Measurements from ENCODE around the gene ZNF620. TPM values are rescaled to one million over a fixed set of nuclear protein-coding genes. Genes with fewer than 3 reads are reported as not detected.

Gene ZNF620
- total RNA-seq, 1 donor = 1.1 TPM

GRCh38 chr3:40518067-40518466, 12.2 kb downstream of the ZNF620 start:
- no peak for DNase-seq (ENCODE audit: insufficient read length, low spot score, missing footprints)
- H3K4me2 ChIP-seq (ENCODE audit: insufficient read depth, low read length) = no peak overlapping the region
- H3K79me2 ChIP-seq (ENCODE audit: insufficient read depth, low read length) = no peaks in the 10 kb centered on the region
- H3K9me3 ChIP-seq (ENCODE audit: low read depth, low read length) = no peaks in the 10 kb centered on the region
- no peak for TF ChIP-seq CTCF (IDR thresholded peaks at IDR 0.05; ENCODE audit: extremely low read depth, low read depth, low read length)
- no peak overlapping the region for H2AFZ ChIP-seq (ENCODE audit: low read length)
- H3K4me3 ChIP-seq (ENCODE audit: insufficient read depth, low read length) = no peak overlapping the region
- H3K36me3 ChIP-seq (ENCODE audit: insufficient read depth, low read length) = no peaks in the 10 kb centered on the region
- H3K4me1 ChIP-seq (ENCODE audit: insufficient read depth, low read length) = no peaks in the 10 kb centered on the region
- no peaks in the 10 kb centered on the region for H4K20me1 ChIP-seq (ENCODE audit: insufficient read depth, low read length)
- H3K27me3 ChIP-seq (ENCODE audit: insufficient read depth, low read length) = no peaks in the 10 kb centered on the region
- H3K27ac ChIP-seq (ENCODE audit: low read depth, low read length) = no peak overlapping the region

GRCh38 chr3:40518848-40519247, 13.0 kb downstream of the ZNF620 start:
- Histone ChIP-seq H3K27ac (ENCODE audit: low read depth, low read length) (no peak overlapping the region), H3K36me3 (ENCODE audit: insufficient read depth, low read length) (no peaks in the 10 kb centered on the region)
- no peak for TF ChIP-seq CTCF (IDR thresholded peaks at IDR 0.05; ENCODE audit: extremely low read depth, low read depth, low read length)

GRCh38 chr3:40521254-40521653, 15.4 kb downstream of the ZNF620 start:
- H3K79me2 ChIP-seq (ENCODE audit: insufficient read depth, low read length) = peaks cover 12% of the 10 kb centered on the region
- H3K27me3 ChIP-seq (ENCODE audit: insufficient read depth, low read length) = no peaks in the 10 kb centered on the region

More at GRCh38 chr3:40518848-40519247, 13.0 kb downstream of the ZNF620 start:
- H3K4me1 ChIP-seq (ENCODE audit: insufficient read depth, low read length) = no peaks in the 10 kb centered on the region
- DNase-seq (ENCODE audit: insufficient read length, low spot score, missing footprints) = no peak
- no peak overlapping the region for H3K4me3 ChIP-seq (ENCODE audit: insufficient read depth, low read length)
- H3K4me2 ChIP-seq (ENCODE audit: insufficient read depth, low read length) = no peak overlapping the region
- no peak overlapping the region for H2AFZ ChIP-seq (ENCODE audit: low read length)
- H3K27me3 ChIP-seq (ENCODE audit: insufficient read depth, low read length) = no peaks in the 10 kb centered on the region
- no peaks in the 10 kb centered on the region for H3K9me3 ChIP-seq (ENCODE audit: low read depth, low read length)
- H3K79me2 ChIP-seq (ENCODE audit: insufficient read depth, low read length) = no peaks in the 10 kb centered on the region
- no peaks in the 10 kb centered on the region for H4K20me1 ChIP-seq (ENCODE audit: insufficient read depth, low read length)

GRCh38 chr3:40523781-40524180, 17.9 kb downstream of the ZNF620 start:
- H3K4me3 ChIP-seq (ENCODE audit: insufficient read depth, low read length) = no peak overlapping the region
- TF ChIP-seq CTCF (IDR thresholded peaks at IDR 0.05; ENCODE audit: extremely low read depth, low read depth, low read length) = no peak
- H3K4me1 ChIP-seq (ENCODE audit: insufficient read depth, low read length) = peaks cover 13% of the 10 kb centered on the region
- no peak overlapping the region for H3K27ac ChIP-seq (ENCODE audit: low read depth, low read length)
- no peaks in the 10 kb centered on the region for H4K20me1 ChIP-seq (ENCODE audit: insufficient read depth, low read length)
- H3K36me3 ChIP-seq (ENCODE audit: insufficient read depth, low read length) = peaks cover 8% of the 10 kb centered on the region
- DNase-seq (ENCODE audit: insufficient read length, low spot score, missing footprints) = no peak
- H3K4me2 ChIP-seq (ENCODE audit: insufficient read depth, low read length) = peak overlapping the region; percentile 100
- H3K9me3 ChIP-seq (ENCODE audit: low read depth, low read length) = no peaks in the 10 kb centered on the region
- H3K27me3 ChIP-seq (ENCODE audit: insufficient read depth, low read length) = no peaks in the 10 kb centered on the region
- peak overlapping the region; percentile 99 for H2AFZ ChIP-seq (ENCODE audit: low read length)
- peaks cover 25% of the 10 kb centered on the region for H3K79me2 ChIP-seq (ENCODE audit: insufficient read depth, low read length)

More at GRCh38 chr3:40521254-40521653, 15.4 kb downstream of the ZNF620 start:
- Histone ChIP-seq H4K20me1 (ENCODE audit: insufficient read depth, low read length) (no peaks in the 10 kb centered on the region), H3K4me1 (ENCODE audit: insufficient read depth, low read length) (peaks cover 13% of the 10 kb centered on the region), H3K4me2 (ENCODE audit: insufficient read depth, low read length) (no peak overlapping the region), H3K4me3 (ENCODE audit: insufficient read depth, low read length) (no peak overlapping the region), H3K27ac (ENCODE audit: low read depth, low read length) (no peak overlapping the region), H2AFZ (ENCODE audit: low read length) (no peak overlapping the region), H3K36me3 (ENCODE audit: insufficient read depth, low read length) (no peaks in the 10 kb centered on the region), H3K9me3 (ENCODE audit: low read depth, low read length) (no peaks in the 10 kb centered on the region)
- no peak for DNase-seq (ENCODE audit: insufficient read length, low spot score, missing footprints)
- TF ChIP-seq CTCF (IDR thresholded peaks at IDR 0.05; ENCODE audit: extremely low read depth, low read depth, low read length) = no peak

Measured in osteoblast (primary cell).